Coronary artery (tissue), 2 donors: Measurements from ENCODE around the gene LZTR1.
"Not testable (repeated sequence)": the region's sequence is repeated elsewhere in the genome, so short reads cannot be mapped to it uniquely, and the experiment has no call there.

Experiments
- DNase-seq: peaks from one replicate; pipeline ENCODE4 v3.0.0-alpha.2; 2017; ENCODE audit warnings: low spot score
- H3K27ac ChIP-seq, 2 donors: fragments of 200-600 bp; sonication (generic); one replicate each; pipeline ENCODE4 v1.5.1; 2016 to 2019
- H3K4me3 ChIP-seq: fragments of 200-600 bp; sonication (generic); 2 replicates; pipeline ENCODE4 v1.5.1; 2016; ENCODE audit warnings: mild to moderate bottlenecking, moderate library complexity
- CTCF ChIP-seq: fragments of 200-600 bp; sonication (generic); IDR thresholded peaks from one replicate; pipeline ENCODE4 v1.5.1; 2019; ENCODE audit warnings: antibody characterized with exemption

LZTR1 gene

GRCh38 chr22:20970939-20971657 lies 11.0 kb upstream of the LZTR1 start:
- DNase-seq = no peak
- no peak for TF ChIP-seq CTCF
- Histone ChIP-seq H3K27ac (no peak overlapping the region), H3K4me3 (no peak overlapping the region)

GRCh38 chr22:20972014-20972694 lies 9.9 kb upstream of the LZTR1 start:
- not testable (repeated sequence) for DNase-seq, H3K27ac ChIP-seq, H3K4me3 ChIP-seq

GRCh38 chr22:20972933-20973577 lies 9.0 kb upstream of the LZTR1 start:
- Histone ChIP-seq H3K27ac (no peak overlapping the region), H3K4me3 (no peak overlapping the region)
- TF ChIP-seq CTCF = no peak
- no peak for DNase-seq

GRCh38 chr22:20973634-20974286 lies 8.3 kb upstream of the LZTR1 start:
- DNase-seq = no peak
- H3K4me3 ChIP-seq = no peak overlapping the region
- no peak overlapping the region for H3K27ac ChIP-seq
- no peak for TF ChIP-seq CTCF

GRCh38 chr22:20974336-20974955 lies 7.7 kb upstream of the LZTR1 start:
- H3K27ac ChIP-seq = no peak overlapping the region
- H3K4me3 ChIP-seq = no peak overlapping the region
- no peak for DNase-seq
- no peak for TF ChIP-seq CTCF

- no peak for TF ChIP-seq CTCF
- DNase-seq = no peak
- Histone ChIP-seq H3K4me3 (no peak overlapping the region), H3K27ac (no peak overlapping the region)
Measured at GRCh38 chr22:20975541-20976290, 6.4 kb upstream of the LZTR1 start.
